SKM-1 (cell line): ENCODE measurements around the gene ANAPC2.

Experiments used
- DNase-seq: peaks from one replicate; lab custom pipeline; 2025; ENCODE audit not compliant: unreplicated experiment; lab: John Stamatoyannopoulos, UW

ANAPC2 gene

DNA sequence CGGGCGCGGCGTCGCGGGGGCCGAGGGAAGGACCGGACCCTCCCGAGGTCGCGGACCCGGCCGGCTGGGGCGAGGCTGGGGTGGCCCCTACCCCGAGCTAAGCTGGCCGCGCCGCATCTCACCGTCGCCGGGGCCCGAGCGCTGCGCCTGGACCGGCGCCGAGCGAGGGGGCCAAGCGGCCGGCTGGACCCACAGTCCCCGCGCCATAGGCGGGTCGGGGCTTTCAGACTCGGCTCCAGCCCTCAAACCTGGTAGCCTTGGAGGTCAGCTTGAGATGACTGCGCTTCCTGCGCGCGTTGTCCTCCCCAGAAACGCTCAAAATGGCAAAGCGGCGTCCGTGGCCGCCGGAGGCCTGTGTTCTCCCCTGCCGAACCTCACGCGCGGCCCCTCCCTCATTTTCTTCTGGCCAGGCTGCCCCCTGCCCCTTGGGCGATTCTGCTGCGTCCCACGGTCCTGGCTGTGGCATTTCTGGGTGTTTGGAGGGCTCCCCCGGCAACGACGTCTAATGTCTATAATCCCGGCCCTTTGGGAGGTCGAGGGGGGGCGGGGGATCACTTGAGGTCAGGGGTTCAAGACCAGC, 58.1 kb downstream of the ANAPC2 start:
- DNase-seq = no peak

DNA sequence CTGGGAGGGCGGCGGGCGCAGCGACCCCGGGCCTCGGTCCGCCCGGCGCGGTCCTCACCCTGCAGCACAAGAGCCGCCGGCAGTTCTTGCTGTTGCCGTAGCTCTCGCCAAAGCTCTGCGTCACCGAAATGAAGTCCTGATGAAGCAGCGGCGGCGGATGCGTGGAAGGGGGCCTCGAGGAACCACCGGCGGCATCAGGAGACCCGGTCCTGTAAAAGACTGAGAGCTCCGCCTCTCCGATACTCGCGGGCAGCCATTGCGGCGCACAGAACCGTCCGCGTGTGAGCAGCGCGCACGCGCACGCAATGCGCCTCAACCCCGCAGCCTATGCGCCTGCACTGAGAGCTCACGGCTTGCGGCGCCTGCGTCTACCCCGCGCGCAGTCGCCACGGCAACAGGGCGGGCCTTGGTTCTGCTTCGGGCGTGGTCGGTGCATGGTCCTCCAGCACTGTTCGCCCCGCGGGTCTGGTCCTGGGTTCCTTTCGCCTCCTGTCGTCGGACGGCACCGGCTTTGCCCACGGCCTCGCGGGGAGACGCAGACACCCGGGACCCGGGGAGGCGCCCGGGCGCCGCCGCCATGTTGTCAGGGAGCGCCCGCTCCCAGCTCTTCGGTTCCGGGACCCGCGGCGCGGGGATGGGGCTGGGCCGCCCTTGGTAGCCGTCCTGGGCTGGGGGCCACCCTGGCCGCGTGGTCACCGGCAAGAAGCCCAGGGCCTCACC, 58.7 kb downstream of the ANAPC2 start:
- peak; percentile 82 for DNase-seq

DNA sequence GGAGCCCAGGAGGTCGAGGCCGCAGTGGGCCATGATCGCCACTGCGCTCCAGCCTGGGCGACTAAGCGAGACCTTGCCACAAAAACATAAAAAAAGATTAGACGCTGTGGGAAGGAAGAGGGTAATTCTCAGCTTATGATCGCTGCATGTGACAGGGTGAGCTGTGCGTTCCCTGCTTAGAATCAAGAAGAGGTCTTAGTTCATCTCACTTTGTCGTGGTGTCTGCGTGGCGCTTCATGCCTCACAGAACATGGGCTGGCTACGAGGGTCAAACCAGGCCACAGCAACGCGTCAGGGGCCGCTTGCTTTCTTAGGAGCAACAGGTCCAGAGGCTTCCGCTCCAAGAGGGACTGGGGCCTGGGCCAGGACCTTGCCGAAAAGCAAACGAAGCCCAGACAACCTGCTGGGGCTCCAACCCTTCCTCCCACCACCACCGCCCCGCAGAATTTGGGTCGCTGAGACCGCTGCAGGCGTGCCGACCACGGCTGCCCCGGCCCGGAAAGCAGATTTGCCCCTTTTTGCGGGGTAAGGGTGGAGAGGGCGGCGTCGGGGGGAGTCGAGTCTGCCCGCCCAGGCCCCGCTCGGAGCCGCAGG, 59.4 kb downstream of the ANAPC2 start:
- DNase-seq = no peak

DNA sequence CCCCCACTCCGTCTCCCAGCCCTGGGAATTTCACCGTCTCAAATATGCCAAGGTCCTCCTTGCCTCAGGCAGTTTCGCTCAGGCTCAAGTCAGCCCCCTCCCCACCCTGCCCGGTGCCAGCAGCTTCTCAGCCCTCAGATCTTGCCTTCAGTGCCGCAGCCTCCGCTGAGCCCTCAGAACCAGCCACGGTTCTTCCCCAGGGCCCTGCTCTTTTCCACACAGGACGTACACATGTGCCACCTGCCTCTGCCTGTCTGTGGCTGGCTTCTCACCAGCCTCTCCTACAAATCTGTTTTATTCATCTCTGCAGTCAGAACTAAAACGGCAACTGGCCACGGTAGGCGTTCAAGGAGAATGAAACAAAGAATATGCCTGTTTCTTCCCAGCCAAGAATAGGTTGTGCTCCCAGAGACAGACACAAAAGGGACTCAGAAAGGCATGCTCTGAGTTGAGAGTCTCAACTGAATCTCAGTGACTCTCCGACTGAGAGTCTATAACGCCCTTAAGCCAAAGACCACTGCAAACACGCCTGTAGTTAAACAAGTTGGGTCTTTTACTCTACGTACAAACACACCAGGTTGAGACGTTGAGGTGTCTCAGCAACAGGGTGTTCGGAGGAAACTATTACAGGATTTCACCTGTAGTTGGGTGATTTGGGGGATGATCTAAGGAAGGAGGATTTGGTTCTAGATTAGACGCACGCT, 60.0 kb downstream of the ANAPC2 start:
- no peak for DNase-seq

GRCh38 chr9:137127301-137128157, 60.8 kb downstream of the ANAPC2 start:
- DNase-seq = peak; percentile 48

DNA sequence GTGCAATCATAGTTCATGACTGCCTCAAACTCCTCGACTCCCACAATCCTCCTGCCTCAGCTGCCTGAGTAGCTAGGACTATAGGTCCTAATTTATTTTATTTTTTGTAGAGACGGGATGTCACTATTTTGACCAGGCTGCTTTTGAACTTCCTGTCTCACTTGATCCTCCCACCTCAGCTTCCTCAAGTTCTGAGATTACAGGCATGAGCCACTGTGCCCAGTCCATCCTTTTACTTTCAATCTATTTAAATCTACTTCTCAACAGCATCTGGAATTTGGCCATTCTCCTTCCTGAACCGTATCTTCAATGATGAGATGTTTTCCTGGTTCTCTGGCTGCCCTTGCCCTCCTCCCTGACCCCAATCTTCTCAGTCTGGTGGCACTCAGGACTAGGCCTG, 61.6 kb downstream of the ANAPC2 start:
- no peak for DNase-seq
